Stimulated activated CD4-positive, alpha-beta T cell treated with anti-CD3 and anti-CD28 coated beads, TNF-alpha, amount 100 ng/mL, for 4 hours (primary cell): ENCODE data around the gene NINL.
"Not testable (repeated sequence)": the region's sequence is repeated elsewhere in the genome, so short reads cannot be mapped to it uniquely, and the experiment has no call there.

Experiments used
- DNase-seq, 3 experiments: peaks; one replicate each; pipeline ENCODE4 v3.0.0-alpha.2; 2020; ENCODE audit warnings: low read depth in 3 of 3

Gene NINL

DNA sequence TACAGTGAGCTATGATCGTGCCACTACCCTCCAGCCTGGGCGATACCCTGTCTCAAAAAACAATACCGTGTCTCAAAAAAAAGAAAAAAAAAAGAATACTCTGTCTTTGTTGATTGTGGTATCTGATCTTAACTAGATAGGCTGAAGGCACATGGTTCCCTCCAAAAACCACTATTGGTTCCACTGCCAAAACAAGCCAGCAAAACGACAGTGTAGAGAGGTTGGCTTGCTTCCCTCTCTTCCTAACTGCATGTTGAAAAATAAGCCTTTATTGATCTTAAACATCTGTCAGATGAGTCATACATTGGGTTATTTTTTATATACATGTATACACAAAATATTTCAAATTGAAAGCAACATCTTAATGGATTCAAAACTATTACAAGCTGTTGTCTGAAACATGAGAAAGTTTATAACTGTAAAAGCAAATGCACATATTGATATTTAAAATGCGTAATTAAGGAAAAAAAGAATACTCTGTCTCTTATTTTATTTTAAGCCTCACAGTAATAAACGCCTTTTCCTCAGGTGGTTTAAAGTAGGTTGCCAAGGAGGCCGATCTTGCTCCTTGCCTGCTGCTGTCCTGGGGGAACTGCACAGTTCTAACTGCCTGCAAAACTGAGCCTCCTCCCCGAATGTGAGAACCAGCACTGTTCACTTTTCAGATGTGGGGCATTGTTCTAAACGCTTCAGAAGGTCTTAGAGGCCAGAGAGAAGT lies 7.0 kb upstream of the NINL start:
- DNase-seq = no peak

DNA sequence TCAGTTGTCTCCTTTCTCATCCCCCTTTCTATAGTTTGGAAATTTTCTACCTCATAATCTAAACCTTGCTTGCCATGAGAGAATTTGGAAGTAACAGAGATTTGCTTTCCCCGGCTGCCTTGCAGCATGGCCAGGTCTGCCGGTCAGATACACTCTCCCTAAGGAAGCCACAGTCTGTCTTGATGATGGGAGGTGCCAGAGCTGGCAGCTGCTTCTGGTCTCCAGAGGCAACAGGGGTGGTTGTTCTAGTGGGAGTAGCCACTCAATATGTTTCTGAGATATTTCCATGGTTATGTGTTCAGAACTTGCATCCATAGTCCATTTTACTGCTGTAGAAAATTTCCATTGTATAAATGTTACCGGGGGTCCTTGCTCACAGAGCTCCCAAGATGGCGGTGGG lies 5.4 kb upstream of the NINL start:
- not testable (repeated sequence) for DNase-seq

DNA sequence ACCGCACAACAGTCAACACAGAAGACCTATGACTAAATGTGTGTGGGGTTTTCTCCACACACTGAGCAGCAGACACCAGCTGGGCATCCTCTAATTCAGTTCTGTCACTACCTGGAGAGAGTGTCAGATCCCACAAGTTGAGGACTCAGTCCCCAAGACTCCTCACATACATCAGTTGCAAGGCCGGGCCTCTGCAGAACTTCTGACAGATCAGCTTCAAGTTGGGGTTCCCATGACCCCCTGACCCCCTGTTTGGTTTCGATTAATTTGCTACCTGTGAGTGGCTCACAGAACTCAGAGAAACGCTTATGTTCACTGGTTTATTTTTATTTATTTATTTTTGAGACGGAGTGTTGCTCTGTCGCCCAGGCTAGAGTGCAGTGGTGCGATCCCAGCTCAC lies 3.2 kb upstream of the NINL start:
- DNase-seq = no peak

DNA sequence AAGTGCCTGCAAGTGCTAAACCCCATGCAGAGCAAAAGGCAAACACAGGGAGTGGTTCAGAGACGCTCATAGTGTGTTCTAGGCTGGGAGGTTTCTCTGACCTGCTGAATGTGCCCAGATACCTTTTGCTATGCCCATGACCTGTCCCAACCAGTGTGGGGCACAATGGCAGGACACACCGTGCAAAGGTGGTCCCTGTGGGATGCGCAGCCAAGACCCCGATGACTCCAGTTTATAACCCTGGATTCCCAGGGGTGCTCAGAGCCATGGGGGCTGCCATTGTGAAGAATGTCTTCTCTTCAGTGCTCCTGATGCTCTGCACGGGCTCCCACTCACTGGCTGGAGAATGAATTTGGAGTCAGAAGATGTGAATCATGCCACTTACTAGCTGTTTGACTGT lies 2.2 kb upstream of the NINL start:
- DNase-seq = no peak

DNA sequence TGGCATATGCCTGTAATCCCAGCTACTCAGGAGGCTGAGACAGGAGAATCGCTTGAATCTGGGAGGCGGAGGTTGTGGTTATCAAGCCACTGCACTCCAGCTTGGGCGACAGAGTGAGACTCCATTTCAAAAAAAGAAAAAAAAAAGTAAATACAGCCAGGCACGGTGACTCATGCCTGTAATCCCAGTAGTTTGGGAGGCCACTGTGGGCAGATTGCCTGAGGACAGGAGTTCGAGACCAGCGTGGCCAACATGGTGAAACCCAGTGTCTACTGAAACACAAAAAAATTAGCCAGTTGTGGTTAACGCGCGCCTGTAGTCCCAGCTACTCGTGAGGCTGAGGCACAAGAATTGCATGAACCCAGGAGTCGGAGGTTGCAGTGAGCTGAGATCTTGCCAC lies 1.5 kb upstream of the NINL start:
- DNase-seq = no peak

DNA sequence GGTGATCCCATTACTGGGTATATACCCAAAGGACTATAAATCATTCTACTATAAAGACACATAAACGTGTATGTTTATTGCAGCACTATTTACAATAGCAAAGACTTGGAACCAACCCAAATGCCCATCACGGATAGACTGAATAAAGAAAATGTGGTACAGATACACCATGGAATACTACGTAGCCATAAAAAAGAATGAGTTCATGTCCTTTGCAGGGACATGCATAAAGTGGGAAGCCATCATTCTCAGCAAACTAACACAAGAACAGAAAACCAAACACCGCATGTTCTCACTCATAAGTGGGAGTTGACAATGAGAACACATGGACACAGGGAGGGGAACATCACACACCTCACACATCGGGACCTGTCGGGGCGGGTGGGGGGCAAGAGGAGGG lies 1.7 kb downstream of the NINL start:
- not testable (repeated sequence) for DNase-seq

DNA sequence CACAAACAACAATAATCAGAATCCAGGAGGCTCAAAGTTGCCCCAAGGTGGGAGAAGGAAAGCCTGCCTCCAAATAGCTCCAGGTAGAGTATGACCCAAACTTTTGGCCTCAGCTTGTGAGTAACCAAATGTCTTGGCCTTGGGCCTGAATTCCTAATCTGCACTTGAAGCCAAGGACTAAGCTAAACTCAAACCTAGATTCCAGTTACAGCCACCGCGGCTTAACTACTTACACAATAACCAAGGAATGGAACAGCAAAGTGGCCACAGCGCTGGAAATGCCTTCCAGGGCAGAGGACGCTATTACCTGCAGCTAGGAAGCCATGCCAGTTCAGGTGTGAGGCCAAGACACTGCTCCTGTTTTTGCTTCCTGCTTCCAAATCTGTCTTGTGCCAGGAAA lies 4.6 kb downstream of the NINL start:
- no peak for DNase-seq

DNA sequence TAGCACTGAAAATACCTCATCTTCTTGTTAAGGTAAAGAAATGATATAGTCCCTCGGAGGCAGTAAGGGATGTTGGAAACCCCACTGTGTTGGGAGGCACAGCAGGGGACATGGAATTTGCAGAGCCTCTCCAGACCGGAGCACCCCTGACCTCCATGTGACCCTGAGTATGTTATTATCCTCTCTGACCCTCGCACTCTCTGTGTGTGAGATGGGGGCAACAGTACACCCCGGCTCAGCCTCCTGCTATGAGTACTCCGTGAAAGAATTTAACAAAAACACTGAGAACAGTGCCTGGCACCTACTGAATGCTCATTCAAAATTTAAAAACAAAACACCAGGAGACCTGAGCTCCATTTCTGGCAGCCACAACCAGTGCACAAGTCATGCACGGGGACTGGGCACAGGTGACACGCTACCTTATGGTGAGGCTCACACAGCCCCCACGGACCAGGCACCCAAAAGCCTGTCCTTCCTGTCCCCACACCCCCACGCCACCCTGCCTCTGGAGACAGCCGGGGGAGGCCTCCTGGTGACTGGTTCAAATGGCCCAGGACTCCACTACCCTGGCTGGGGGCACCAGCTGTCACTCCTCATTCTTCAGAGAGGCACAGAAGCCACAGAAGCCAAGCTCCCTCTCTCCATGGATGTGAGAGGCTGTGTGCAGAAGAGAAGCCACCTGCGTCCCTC lies 6.1 kb downstream of the NINL start:
- DNase-seq = no peak

DNA sequence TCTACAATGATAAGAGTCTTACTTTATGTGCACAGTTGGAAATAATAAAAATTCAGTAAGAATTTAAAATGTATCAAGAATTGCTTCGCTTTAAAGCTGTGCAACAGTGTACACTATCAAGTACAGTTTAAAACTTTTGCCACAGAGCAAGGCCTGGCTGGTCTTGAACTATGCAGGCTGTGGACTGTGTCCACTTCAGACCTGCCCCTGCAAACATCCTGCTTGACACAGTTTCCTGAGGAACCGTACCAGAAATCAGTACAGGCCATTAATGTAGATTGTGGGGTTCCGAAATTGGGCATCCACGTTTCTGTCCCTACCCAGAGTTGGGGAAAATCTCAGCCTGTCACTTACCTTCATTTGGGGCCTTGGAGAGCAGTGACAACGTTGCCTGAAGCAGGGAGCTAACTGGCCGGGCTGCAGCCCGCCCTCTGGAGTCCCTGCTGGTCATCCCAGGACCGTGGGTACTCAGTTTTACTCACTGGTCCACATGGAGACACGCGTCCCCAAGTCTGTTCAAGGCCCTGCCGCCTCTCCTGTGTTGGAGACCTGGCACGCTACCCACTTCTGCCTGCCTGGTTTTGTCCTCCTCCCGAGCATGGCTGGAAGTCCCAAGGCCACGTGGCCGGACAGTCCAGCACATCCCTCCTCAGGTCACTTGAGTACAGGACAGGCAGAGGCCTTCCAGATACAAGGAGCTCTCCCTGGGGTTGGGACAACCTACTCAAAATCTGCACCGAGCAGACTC lies 8.4 kb downstream of the NINL start:
- DNase-seq = no peak

DNA sequence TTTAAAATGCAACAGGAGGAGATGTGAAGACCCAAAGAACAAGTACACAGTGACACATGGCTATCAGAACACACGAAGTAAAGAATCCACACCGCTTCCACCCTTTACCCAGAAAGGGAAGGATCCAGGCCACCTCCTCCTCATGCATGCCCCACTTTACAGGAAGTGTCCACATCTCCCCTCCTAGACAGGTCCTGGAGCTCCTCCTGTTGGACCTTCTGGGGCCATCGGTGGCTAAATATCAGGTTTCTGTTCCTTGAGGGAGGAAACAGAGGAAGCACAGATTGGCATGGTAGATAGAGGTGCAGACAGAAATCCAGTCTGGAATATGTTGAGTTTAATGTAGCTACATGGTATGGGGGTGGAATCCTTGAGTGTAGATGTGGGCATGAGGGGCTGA lies 10.9 kb downstream of the NINL start:
- DNase-seq = no peak

DNA sequence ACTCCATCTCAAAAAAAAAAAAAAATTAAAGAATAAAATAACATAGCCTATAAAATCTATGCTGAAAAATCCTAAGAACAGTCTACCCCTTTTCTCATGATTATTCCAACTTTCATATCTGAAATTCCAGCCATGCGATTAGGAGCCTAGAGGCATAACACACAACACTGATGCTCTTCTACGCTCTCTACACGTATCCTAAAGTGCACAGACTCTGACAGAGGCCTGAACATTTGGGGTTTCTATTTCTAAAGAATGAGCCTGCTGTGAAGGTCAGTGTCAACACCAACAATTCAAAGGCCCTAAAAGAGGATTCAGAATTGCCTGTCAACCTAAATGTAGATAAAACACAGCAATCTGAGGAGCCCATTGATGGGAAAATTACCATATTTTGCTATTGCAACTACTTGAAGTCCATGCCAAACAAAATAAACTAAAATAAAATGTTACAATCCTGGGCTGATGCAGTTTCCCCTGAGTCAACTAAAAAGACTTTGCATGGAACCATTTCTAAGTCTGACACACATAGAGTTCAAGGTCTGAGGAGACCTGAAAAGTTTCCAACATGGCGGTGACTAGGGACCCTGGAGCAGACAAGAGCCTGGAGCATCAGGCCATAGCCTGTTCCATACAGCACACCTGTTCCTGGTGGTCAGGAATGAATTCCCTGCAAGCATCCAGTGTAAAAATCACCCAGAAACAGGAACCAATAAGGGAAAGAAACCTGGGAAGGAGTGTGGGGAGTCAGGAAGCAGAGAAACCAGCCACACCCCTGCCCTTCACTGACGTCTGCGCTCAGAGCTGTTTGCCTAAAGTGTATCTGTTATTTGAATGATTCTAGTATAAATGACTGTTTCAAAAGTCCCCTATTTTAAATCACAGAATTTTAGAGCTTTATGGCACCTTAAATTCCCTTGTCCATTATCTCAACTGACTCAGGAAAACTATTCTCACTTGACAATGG lies 11.8 kb downstream of the NINL start:
- no peak for DNase-seq

DNA sequence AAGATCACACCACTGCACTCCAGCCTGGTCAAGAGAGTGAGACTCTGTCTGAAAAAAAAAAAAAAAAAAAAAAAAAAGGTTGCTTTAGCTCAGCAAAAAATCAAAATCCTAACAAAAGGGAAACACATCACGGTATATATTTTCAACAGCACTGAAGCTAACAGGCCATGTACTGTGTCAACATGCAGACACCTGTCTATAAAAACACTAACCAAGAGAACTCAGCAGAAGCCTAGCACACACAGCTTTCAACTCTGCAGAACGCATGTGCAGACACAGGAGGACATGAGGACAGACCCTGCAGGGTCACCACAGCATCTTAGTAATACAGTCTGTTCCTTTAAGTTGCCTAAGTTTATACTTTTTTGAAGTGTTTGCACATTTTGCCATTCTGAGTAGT lies 13.5 kb downstream of the NINL start:
- no peak for DNase-seq

DNA sequence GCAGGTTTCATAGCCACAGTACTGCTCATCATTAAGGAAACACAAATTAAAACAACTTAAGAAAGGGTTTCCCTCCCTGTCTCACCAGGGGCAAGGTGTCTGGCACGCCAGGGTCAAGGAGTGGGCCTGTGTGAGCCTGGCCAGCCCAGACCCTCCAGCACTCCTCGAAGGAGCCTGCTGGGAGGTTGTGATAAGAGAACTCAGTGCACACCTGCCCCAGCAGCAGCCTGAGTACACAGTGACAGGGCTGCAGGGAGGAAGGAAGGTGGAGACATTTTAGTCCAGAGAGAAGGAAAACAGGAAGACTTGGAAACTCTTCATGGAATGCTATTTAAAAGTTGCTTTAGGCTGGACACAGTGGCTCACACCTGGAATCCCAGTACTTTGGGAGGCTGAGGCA lies 14.1 kb downstream of the NINL start:
- no peak for DNase-seq

DNA sequence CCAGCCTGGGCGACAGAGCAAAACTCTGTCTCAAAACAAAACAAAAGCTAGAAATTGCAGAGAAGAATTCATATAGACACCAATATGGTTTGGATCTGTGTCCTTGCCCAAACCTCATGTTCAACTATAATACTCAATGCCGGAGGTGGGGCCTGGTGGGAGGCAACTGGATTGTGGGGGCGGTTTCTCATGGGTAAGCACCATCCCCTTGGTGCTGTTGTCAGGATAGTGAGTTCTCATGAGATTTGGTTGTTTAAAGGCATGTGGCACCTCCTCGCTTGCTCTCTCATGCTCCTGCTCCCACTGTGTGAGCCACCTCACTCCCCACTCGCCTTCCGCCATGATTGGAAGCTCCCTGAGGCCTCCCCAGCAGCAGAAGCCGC lies 15.2 kb downstream of the NINL start:
- DNase-seq = no peak

DNA sequence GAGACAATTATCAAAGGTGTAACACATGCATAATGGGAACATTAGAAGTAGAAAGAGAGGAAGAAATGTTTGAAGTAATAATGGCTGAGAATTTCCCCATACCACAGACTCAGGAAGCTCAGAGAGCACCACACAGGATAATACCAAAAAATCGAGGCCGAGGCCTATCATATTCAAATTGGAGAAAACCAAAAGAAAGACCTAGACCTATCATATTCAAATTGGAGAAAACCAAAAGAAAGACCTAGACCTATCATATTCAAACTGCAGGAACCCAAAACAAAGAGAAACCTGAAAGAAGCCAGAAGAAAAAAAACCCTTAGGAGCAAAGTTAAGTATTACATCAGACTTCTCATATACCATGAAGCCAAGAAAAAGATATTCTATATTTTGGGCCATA lies 18.0 kb downstream of the NINL start:
- DNase-seq = no peak

DNA sequence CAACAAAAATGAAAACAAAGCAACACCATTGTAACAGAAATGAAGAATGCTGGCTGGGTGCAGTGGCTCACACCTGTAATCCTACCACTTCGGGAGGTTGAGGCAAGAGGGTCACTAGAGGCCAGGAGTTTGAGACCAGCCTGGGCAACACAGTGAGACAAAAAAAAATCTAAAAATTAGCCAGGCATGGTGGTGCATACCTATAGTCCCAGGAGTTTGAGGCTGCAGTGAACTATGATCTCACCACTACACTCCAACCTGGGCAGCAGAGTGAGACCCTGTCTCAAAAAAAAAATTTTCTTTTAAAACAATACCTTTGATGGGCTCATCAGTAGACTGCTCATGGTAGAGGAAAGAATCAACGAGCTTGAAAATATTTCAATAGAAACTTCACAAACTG lies 18.5 kb downstream of the NINL start:
- no peak for DNase-seq

DNA sequence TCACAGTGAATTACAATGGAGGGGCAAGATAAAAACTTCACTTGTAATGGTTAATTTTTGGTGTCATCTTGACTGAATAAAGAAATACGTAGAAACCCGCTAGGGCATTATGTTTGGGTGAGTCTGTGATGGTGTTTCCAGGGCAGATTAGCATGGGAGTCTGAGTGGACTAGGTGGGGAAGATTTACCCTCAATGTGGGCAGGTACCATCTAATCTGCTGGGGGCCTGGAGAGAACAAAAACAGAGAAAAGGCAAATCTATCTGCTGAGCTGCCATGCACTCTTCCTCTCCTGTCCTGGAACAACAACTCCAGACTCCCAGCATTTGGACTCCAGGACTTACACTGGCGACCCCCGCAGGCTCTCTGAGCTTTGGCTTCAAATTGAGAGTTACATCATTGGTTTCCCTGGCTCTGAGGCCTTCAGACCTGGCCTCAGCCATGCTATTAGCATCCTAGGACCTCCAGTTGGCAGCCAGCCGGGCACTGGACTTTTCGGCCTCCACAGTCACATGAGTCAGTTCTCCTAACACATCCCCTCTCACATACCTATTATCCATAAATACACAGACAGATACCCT lies 19.7 kb downstream of the NINL start:
- DNase-seq = no peak

DNA sequence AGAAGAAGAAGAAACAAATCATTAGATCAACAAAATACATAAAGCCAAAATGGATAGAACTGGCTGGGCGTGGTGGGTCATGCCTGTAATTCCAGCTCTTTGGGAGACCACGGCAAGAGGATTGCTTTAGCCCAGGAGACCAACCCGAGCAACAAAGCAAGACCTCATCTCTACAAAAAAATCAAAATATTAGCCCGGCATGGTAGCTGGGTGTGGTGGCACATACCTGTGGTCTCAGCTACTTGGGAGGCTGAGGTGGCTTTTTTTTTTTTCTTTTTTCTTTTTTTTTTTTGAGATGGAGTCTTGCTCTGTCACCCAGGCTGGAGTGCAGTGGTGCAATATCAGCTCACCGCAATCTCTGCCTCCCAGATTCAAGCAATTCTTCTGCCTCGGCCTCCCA lies 21.5 kb downstream of the NINL start:
- DNase-seq = no peak

DNA sequence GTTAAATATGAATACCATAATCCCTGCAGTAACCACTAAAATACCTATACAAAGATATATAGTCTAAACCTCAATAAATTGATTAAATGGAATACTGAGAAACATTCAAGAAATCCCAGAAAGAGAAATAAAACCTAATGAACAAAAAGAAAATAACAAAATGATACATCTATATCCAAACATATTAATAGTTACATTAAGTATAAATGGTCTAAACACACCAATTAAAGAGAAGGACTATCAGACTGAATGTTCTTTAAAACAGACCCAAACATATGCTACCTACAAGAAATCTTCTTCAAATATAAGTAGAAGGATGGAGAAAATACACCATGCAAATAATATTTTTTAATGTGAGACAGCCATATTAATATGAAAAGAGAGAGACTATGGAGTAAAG lies 22.0 kb downstream of the NINL start:
- DNase-seq = no peak

DNA sequence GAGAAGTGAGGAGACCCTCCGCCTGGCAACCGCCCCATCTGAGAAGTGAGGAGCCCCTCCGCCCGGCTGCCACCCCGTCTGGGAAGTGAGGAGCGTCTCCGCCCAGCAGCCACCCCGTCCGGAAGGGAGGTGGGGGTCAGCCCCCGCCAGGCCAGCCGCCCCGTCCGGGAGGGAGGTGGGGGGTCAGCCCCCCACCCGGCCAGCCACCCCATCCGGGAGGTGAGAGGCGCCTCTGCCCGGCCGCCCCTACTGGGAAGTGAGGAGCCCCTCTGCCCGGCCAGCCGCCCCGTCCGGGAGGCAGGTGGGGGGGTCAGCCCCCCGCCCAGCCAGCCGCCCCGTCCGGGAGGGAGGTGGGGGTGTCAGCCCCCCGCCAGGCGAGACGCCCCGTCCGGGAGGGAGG lies 23.6 kb downstream of the NINL start:
- not testable (repeated sequence) for DNase-seq

DNA sequence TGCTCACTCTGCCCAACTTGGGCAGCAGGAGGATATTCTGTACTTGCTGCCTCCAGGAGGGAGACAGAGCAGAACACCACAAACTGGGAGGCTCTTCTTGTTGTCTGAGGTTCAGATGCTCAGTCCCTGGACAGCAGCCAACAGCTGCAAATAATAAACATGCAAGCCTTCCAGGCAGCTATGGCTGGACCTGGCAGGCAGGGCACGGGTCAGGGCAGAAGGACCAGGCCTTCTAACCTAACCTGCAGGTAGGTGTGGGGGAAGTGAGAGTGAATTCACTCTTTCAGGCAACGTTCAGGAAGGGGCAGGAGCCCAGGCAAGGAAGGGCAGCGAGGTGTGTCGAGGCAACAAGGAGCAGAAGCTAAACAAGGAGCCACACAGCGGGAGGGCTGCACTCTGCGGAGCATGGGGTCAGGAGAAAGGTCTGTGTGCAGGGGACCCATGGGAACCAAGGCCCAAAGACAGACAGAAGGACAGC lies 31.5 kb downstream of the NINL start:
- no peak for DNase-seq
